GM06990 (cell line): ENCODE results near the gene CD300LF.

ENCODE experiments used
- DNase-seq: peaks from one replicate; pipeline ENCODE4 v3.0.0-alpha.2; 2011; ENCODE audit not compliant: insufficient read length; ENCODE audit errors: extremely low read depth
- H3K27me3 ChIP-seq: replicated peaks from 2 replicates; pipeline ENCODE4 v1.6.0; 2011; ENCODE audit warnings: low read length; ENCODE audit not compliant: control insufficient read depth, insufficient read depth
- H3K36me3 ChIP-seq: 2 replicates; pipeline ENCODE4 v1.5.1; 2011; ENCODE audit warnings: low read length; ENCODE audit not compliant: control insufficient read depth, insufficient read depth
- H3K4me3 ChIP-seq: replicated peaks from 2 replicates; pipeline ENCODE4 v1.5.1; 2011; ENCODE audit warnings: low read depth, mild to moderate bottlenecking, control low read depth, low read length
- CTCF ChIP-seq: IDR thresholded peaks from 2 replicates; pipeline ENCODE4 v1.5.1; 2011; ENCODE audit warnings: low read length, control low read depth, mild to moderate bottlenecking, inconsistent platforms; ENCODE audit not compliant: insufficient read depth, poor library complexity, severe bottlenecking

The CD300LF gene

GRCh38 chr17:74745548-74746177 lies 32.9 kb upstream of the CD300LF start:
- no peaks in the 10 kb centered on the region for H3K36me3 ChIP-seq
- H3K4me3 ChIP-seq: no peak overlapping the region
- no peaks in the 10 kb centered on the region for H3K27me3 ChIP-seq
- TF ChIP-seq CTCF: no peak
- DNase-seq: no peak

GRCh38 chr17:74744714-74745547 lies 32.2 kb upstream of the CD300LF start:
- TF ChIP-seq CTCF: peak; percentile 100
- Histone ChIP-seq H3K27me3 (no peaks in the 10 kb centered on the region), H3K4me3 (no peak overlapping the region), H3K36me3 (no peaks in the 10 kb centered on the region)
- peak; percentile 73 for DNase-seq

- Histone ChIP-seq H3K27me3 (no peaks in the 10 kb centered on the region), H3K4me3 (no peak overlapping the region), H3K36me3 (no peaks in the 10 kb centered on the region)
- no peak for TF ChIP-seq CTCF
- DNase-seq: no peak
These were observed 31.6 kb upstream of the CD300LF start for GRCh38 chr17:74744349-74744713.

GRCh38 chr17:74743755-74744154 lies 31.0 kb upstream of the CD300LF start:
- Histone ChIP-seq H3K36me3 (no peaks in the 10 kb centered on the region), H3K27me3 (no peaks in the 10 kb centered on the region), H3K4me3 (no peak overlapping the region)
- no peak for DNase-seq
- TF ChIP-seq CTCF: no peak

GRCh38 chr17:74742978-74743545 lies 30.3 kb upstream of the CD300LF start:
- Histone ChIP-seq H3K36me3 (no peaks in the 10 kb centered on the region), H3K4me3 (no peak overlapping the region), H3K27me3 (no peaks in the 10 kb centered on the region)
- no peak for TF ChIP-seq CTCF
- no peak for DNase-seq
